HG03520 (cell line): ENCODE measurements around the gene CCSER1.
"Not testable (repeated sequence)": the region's sequence is repeated elsewhere in the genome, so short reads cannot be mapped to it uniquely, and the experiment has no call there.

Experiments
- ATAC-seq: cut with Tn5 transposase; IDR thresholded peaks from one replicate; pipeline ENCODE4 v1.9.1; 2021; ENCODE audit warnings: mild to moderate bottlenecking, moderate library complexity; ENCODE audit not compliant: unreplicated experiment

Gene CCSER1

DNA sequence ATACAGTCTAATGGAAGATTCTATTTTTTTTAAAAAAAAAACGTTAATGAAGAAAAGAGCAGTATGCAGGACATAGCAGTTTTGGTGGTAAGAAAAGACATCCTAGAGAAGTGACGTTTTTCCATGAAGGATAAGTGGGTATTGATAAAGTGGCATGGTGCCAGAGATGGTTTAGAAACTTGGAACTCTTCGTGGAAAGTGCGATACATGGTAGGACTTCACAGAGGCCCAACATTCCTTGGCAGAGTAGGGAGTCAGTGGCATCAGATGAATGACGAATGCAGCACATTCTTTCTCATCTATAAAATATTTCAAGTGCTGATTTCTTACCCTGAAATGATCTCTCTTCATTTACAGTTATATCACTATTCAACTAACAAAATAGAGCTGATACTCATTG, 298.7 kb downstream of the CCSER1 start:
- ATAC-seq = no peak

DNA sequence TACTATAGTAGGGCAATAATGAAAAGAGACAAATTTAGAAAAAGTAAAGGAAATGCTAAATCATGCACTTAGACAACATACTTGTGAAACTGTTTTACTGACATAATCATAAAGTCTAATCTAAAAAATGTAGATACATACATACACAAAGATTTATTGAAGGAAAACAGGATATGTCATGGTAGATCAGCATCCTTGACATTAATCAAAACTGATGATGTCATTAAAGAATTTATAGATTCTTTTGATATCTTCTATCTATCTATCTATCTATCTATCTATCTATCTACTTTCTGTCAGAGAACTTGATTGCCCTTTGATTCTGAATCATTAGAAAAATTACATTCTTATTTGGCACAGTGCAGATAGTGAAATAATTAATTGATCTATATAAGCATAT, 311.3 kb downstream of the CCSER1 start:
- no peak for ATAC-seq

DNA sequence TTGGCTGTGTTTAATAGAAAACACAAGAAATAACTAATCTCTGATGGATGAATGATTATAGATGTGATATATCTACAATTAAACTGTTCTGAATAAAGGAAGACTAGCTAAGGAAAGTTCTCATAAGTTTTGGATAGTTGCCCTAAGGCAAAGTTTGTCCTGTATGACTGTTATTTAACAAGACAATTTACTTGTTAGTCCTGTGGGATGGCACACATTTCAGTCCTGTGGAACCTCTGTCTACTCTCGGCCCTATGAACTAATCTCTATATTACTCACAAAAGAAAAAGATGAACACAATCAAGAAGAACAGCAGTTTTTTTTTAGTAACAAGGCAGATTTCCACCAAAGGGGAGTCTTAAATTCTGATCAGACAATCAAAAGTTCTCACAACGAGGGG, 314.6 kb downstream of the CCSER1 start:
- ATAC-seq = no peak

DNA sequence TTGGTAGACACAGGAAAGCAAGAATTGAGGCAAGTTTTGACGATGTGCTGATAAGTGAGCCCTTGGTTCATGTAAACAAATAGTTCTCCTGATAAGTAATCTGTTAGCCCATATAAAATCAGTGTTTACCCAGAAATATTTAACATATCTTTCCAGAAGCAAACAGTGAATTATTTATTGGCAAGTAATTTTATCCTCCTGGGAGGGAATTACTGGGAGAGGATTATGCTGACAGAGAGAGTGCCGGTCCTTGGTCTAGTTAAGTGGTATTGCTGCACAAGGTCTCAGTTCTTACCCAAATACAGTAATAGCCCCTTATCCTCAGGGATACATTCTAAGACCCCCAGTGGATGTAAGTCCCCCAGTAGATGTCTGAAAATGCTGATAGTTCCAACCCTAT, 315.4 kb downstream of the CCSER1 start:
- no peak for ATAC-seq

DNA sequence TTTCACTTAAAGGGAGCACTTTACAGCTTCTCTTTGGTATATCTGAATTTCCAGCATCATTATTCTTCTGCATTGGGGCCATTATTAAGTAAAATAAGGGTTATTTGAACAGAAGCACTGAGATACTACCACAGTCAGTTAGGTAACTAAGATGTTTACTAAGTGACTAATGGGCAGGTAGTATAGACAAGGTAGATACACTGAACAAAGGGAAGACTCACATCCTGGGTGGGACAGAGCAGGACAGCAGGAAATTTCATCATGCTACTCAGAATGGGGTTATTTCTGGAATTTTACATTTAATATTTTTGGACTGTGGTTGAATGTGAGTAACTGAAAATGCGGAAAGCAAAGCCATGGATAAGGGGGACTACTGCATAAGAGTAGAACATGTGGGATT, 316.0 kb downstream of the CCSER1 start:
- ATAC-seq = no peak

DNA sequence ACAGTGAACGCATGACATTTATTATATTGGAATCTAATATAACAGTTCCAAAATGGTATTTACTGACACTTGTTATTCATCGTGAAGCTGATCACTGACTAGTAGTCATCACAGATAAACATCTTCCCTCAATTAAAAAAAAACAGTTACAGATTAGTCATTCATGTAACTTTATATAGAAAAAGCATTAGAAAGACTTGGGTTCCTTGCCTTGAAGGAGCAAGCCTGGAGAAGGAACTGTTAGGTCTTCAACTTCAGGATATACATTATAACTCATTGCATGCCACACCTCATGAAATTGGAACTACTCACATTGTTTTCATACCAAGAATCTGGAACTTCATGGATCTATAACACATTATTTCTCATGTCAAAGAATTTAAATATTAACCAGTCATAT, 317.7 kb downstream of the CCSER1 start:
- no peak for ATAC-seq

DNA sequence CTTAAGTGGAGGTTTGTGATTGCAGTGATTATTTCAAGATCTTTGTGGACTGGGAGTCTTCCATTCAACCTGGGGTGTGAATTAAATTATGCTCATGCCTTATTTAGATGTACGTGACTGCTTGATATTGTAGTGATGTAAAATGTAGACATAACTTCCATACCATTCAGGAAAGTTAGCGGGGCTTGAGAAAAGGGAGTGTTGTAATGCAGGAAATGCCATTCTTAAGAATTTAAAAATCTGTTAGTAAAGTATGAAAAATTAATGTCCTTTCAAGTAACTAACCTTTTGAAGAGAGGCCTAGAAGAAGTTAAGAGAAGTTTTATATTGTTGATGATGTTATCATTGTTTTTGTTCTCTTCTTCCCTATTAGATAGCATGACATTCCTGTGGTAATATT, 318.2 kb downstream of the CCSER1 start:
- ATAC-seq = no peak

DNA sequence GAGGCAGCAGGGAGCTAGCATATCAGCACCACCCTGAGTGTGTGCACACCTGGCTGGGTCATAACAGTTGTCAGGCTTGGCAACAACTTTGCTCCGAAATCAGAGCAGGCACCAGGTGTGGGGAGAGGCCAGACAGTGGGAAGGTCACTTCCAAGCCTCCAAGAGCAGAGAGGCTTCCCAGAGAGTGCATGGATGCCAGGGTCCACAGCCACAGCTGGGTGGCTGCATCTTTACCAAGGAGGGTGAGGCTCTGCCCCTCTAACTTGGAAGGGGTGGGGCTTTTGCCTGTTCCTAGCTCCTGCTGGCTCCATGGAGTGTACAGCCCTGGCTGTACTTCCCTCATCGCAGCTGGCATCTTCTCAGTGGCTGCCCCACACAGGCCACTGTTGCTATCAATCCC, 322.4 kb downstream of the CCSER1 start:
- no peak for ATAC-seq

DNA sequence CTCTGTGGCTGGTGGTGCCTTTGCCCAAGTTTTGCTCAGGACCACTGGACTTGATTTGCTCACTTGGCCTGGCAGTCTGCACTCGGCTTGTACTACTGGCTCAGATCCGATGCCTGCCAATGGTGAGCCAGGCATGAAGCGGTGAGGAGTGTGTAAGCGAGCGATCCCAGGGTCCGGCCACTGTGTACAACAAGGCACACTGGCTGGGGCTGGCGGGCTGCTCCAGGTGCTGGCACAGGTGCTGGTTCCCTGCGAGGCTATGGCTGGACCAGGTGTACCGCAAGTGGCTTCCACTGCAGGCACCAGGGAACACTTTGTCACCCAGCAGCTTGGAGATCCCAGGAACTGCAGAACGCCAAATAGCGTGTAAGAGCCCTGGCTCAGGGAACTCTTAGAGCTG, 329.7 kb downstream of the CCSER1 start:
- no peak for ATAC-seq

DNA sequence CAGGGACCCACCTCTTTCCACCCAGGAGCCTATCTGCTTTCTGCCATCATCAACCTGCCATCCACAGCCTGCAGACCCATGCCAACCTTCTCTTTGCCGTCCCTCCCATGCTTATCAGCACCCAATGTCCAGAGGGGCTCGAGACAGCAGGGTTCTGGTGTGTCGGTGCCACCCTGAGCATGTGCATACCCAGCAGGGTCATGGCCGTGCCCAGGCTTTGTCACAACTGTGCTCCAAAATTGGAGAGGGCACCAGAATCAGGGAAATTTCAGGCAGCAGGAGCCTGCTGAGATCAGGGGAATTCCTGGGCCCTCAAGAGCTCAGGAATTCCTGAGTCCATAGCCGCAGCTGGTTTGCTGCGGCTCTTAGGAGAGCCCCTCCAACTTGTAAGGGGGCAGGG, 330.6 kb downstream of the CCSER1 start:
- no peak for ATAC-seq

DNA sequence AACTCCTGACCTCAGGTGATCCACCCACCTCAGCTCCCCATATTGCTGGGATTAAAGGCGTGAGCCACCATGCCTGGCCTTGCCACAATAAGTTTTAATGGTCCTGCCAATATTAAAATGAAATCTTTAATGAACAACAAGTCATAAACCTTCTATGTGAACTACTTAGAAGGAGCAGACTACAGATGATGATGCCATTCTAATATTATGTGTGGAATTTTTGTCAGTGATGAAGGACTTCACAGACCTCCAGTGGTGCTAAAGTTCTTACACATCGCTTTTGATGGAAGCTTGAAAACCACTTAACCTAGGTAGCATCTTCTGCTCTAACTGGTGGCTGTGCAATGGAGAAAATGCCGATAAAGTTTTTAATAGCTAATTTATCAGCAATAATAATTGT, 331.4 kb downstream of the CCSER1 start:
- no peak for ATAC-seq

DNA sequence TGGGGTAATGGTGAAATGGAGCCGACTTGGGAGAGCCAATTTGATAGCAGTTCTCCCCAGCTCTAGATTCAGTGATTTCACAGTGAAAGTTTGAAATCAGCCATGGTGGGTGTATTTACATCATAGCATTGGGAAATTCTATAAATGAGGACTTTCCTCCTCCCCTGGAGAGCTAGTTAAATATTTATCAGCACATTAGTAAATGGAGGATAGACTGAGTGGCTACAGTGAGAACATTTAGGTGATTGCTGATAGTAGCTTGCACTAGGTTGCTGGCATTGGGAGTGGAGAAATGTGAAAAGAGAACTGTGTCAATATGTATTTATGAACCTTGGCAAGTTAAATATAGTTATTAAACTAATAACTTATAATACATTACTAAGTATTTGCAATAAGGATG, 347.3 kb downstream of the CCSER1 start:
- ATAC-seq = no peak

DNA sequence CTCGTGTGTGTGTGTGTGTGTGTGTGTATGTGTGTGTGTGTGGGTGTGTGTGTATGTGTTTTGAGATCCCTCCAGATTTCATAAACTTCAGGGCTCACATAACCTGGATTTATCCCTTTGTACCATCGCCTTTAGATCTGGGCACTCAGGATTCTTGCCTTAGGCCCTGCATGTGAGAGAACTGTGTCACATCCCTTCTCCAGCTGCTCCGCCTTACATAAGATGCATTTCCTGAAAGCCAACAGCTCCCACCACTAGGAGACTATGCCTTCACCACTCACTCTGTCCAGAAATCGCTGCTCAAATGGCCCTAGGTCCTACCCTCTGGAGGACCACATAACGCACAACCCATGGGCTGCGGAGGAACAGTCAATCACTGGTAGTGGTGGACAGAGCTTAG, 348.8 kb downstream of the CCSER1 start:
- no peak for ATAC-seq

DNA sequence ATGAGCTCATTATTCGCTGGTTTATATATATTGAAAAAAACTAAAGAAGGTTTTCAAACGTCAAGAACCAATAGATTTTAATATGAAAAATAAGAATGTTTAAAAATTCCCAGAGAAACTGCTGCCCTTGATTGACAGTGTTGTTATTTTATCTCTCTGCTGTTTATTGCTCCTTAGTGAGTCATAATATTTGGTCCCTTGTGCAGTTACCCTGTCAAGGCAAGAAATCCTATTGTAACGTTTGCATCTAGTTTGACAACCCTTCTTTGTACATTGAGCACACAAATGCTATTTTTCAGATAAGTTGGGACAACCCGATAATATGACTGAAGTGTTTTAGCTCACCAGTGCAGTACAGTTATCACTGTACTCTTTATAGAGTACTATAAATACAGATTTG, 349.4 kb downstream of the CCSER1 start:
- no peak for ATAC-seq

DNA sequence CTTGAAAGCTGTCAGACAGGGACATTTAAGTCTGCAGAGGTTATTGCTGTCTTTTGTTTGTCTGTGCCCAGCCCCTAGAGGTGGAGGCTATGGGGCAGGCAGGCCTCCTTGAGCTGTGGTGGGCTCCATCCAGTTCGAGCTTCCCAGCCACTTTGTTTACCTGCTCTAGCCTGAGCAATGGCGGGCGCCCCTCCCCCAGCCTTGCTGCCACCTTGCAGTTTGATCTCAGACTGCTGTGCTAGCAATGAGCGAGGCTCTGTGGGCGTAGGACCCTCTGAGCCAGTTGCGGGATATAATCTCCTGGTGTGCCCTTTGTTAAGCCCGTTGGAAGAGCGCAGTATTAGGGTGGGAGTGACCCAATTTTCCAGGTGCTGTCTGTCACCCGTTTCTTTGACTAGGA, 357.7 kb downstream of the CCSER1 start:
- not testable (repeated sequence) for ATAC-seq

DNA sequence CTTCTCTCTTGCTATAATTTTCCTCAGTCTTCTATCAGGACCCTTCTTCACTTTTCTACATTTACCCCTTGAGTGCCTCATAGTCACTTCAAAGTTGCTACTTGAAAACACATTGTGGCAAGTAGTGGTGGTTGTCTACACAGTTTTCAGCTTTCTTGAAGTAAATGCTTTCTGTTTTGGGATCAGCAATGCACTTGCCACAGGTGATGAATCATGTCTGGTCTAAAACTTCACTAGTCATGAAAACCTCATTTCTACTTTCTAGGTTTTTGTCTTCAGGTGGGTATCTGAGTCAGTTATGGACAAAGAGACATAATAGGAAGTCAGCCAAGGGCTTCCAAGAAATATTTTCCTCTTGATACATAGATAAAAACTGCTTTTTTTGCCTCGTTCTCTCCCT, 359.2 kb downstream of the CCSER1 start:
- no peak for ATAC-seq

DNA sequence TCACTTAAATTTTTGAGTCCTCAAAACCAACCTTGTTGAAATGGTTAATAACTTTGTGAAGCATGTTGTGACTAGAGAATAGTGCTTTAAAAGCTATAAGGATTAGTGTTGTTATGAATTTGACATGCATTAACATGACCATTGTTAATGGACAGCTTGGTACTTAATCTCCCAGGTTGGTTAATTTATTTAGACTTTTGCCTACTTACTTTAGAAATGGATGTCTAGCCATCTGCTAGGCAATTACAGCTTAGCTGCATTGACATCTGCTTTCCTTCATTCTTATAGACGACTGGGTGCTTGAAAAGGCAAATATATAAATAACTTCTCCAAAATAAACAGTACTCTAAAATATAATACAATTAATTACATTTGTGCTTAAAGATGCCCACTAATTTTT, 368.0 kb downstream of the CCSER1 start:
- ATAC-seq = no peak

DNA sequence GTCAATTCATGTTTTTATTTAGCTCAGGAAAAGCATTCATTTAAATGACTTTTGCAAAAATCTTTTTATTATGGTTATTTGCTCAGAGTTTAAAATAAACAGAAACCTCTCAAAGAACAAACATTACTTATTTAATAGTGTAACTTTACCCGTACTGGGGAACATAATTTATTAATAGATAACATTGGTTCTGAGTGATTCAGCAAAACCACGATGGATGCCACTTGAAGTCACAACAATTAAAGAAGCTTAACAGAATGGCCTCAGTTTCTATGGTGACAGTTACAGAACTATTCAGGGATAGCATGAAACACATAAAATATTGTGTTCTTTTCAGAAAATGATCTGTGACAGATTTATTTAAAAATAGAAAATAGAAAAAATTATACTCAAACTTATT, 368.7 kb downstream of the CCSER1 start:
- no peak for ATAC-seq

DNA sequence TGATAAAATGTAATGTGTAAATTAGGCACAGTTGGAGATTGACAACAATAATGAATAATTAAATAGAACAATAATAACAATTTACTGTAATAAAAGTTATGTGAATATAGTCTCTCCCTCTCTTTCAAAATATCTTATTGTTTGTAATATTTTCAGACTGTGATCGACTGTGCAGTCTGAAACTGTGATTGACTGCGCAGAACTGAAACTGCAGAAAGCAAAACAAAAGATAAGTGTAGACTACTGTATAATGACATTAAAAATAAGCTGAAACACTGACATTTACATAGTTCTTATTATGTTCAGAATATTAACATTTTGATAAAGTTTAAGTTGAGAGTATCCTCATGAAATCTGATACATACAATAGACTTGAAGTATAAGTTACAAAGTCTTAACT, 371.0 kb downstream of the CCSER1 start:
- ATAC-seq = no peak

DNA sequence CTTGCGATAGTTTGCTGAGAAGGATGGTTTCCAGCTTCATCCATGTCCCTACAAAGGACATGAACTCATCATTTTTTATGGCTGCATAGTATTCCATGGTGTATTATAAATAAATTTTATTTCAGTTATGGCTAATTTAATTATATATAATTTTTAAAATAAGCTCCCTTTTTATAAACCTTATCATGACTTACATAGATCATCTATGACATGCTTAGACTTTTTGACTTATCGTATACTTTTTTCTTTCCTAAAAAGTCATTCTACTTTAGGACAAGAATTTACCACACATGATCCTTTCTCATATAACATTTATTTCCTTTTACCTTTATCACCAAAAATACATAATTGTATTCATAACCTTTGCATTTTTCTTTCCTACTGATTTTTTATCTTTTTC, 376.5 kb downstream of the CCSER1 start:
- ATAC-seq = no peak

DNA sequence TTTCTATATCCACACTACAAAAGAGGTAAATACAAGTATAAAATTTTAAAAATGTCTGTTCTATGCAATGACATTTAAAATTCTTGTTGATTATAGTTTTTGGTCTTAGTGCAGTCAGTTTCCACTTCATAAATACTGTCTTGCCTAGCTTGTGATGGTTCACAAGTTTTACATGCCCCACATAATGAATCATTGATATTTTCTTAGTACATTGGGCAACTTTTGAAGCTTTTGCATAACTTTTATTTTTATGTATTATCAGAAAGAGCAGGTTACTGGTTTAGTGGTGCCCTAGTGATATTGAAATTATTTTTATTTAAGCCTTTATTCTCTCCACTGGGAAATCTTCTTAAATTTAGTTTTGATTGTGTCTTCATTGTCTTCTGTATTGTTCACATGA, 388.0 kb downstream of the CCSER1 start:
- ATAC-seq = no peak

DNA sequence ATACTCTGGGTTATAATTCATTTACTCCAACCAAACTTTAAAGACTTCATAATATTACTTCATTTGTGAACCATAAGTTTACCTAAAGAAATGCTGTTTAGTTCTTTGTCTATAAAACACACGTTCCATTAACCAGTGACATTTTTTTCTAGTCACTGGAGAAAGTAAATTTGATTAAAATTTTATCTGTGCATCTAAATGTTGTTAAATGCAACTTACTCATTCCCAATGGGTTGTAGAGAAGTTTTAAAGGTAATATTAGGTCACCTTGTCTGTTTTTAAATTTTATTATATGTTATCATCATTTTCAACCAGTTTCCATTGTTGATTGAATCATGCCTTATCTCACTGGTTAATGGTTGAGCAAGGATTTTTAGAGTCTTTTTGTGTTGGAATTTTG, 401.4 kb downstream of the CCSER1 start:
- ATAC-seq = no peak

DNA sequence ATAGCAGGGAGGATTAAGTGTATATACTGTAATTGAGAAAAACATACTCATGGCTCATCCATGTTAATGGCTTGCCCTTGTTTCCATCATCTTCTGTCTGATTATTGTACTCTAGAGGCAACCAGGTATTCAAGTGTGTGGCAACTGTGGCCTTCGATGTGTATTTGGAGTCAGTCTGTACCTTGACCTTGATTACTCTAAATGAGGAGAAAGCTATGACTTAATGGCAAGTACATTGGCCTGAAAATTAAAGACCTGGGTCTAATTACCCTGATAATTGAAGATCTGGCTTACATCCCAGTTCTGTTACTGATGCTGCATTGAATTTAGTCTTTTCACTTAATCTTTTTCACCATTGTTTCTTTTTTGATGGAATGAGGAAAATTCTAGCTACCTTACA, 409.2 kb downstream of the CCSER1 start:
- ATAC-seq = no peak

DNA sequence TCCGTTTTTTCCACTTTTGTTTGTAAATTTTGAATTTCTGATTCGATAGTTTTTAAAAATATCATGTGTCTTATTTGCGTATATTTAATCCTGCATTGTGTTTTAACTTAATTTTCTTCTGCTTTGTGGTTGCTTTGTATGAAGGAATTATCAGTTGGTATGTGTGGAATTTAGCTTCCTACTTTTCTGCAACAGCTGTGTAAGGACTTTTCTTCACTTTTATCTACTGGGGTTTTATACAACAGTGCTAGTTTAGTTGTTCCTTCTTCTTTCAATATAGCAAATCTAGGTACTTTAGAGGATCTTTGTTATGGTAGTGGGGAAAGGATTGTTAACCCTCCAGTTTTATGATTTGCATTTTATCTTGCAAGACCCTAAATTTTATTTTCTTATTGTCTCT, 410.3 kb downstream of the CCSER1 start:
- ATAC-seq = no peak
